ENCODE data around the gene RAD9B.
"Not testable (repeated sequence)": the region's sequence is repeated elsewhere in the genome, so short reads cannot be mapped to it uniquely, and the experiment has no call there.

RAD9B gene

DNA sequence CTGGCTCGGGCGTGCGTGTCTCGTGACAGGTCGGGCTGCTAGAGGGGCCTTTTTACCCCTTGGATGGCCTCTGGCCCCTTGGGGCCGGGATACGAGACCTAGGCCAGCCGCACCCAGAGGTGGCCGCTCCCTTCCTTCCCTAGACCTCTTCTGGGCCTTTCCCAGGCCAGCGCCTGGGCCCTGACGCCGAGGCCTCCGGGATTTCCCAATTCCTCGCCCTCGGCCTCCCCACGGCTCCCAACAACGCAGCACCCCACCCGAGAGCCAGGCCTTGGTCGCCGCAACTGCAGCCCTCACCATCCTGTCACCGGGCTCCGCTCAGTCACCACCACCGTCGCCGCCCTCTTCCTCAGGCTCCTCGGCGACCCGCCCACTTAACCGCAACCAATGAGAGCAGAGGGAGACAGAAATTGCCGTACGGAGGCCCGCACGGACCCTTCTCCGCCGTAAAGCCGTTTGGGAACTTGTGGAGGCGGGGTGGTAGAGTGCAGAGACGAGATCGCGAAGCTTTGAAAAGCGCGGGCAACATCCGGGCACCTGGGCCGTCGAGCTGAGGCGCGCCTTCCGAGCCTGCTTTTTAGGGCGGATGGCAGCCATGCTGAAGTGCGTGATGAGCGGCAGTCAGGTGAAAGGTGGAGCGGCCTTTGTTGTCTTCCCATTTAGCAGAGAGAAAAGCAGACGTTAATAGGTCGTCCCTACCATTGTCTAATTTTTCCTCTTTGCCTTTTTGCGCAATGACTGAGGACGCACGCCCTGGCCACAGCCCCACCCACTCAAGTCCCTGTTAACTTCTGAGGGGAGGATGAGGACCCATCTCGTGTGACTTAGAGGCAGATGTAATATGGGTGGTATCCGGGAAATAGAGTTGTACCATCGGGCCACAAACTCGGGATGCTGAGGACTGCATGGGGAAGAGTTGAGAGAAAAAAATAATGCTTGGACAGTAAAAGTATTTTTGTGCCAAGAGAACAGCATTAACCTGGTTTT, at the start of gene RAD9B, which contains the start of gene VPS29:
RAD9B (plus strand) TSS at position 580 of the 987 bp plus-strand sequence; CDS start at position 587, 7 bp downstream.
VPS29 (minus strand) TSS at position 360 of the 987 bp plus-strand sequence; CDS start at position 300, 60 bp downstream.
- DNase-seq (ENCODE audit: low spot score) = peak; percentile 99

DNA sequence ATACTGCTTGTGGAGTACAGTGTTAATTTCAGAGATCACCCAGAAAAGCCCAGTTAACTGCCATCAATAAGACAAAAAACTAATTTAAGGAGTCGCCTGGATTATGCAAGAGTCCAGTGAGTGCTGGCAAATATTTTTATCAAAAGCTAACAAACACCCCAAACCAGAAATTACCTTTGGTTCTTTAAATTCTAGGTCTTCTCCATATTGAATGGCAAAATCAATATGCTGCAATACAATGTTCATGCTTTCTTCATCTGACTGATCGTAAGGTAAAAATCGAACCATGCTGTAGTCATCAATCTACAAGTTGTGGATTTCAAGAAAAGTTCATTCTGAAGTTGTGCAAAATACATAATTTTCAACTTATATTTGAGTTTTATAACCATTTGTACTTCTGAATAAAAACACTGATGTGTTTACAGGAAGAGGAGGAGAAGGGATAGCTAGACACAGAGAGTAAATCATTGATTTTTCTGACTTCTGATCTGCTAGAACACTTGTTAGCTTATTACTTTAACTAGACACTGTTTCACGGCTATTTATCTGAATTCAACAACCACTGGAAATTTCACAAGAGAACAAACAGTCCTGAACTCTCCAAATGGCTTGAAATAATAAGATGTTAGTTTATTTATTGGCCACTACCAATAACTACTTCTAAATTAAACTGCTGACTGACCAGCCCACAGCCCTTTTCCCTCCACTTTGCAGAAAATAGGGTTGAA, 48.4 kb upstream of the RAD9B start:
- DNase-seq (ENCODE audit: low spot score) = no peak

DNA sequence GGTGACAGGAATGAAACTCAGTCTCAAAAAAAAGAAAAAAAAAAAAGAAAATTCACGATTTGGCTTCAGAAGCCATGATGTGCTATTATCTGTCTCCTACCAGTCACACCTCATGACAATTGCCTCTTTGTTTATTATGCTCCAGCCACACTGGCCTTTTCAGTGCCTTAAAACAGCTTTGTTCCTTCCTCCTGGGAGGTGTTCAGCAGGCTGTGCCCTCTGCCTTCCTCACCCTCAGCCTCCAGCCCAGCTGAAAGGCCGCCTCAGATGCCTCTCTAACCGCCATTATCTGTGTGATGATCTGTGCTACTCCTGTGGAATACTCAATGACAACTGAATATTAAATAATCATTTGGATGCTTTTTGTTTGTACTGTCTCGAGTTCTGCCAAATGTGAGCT, 43.4 kb upstream of the RAD9B start:
- DNase-seq (ENCODE audit: low spot score) = no peak

DNA sequence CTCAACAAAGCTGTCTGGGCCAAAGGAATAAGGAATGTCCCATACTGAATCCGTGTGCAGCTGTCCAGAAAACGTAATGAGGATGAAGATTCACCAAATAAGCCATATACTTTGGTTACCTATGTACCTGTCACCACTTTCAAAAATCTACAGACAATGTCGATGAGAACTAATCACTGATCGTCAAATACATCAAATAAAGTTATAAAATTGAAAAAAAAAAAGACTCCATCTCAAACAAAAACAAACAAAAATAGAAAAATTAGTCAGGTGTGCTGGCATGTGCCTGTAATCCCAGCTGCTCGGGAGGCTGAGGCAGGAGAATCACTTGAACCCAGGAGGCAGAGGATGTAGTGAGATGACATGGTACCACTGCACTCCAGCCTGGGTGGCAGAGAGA, 40.9 kb upstream of the RAD9B start:
- DNase-seq (ENCODE audit: low spot score) = not testable (repeated sequence)

DNA sequence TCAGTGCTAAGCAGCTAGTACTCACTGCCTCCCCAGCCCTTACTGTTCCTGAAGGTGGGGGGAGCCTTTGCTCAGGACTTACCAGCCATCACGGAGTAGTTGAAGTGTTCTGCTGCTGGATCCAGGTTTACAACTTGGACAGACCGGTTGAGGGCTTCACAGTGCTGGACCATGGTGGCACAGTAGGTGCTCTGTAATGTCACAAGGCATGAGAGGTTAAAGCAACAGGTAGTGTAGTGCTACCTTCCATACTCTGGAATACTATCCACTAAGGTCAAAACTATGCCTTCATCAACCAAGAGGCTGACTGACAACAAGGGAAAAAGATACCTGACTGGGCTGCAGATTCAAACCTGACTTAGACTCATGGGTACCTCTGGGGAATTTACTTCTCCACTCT, 37.1 kb upstream of the RAD9B start:
- DNase-seq (ENCODE audit: low spot score) = no peak

DNA sequence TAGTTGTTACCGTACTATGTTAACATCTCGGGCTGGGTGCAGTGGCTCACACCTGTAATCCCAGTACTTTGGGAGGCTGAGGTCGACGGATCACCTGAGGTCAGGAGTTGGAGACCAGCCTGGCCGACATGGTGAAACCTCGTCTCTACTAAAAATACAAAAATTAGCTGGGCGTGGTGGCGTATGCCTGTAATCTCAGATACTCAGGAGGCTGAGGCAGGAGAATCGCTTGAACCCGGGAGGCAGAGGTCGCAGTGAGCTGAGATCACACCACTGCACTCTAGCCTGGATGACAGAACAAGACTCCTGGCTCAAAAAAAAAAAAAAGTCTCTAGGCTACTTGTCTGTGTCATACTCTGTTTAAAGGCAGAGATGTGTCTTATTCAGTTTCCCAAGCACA, 36.4 kb upstream of the RAD9B start:
- not testable (repeated sequence) for DNase-seq (ENCODE audit: low spot score)

DNA sequence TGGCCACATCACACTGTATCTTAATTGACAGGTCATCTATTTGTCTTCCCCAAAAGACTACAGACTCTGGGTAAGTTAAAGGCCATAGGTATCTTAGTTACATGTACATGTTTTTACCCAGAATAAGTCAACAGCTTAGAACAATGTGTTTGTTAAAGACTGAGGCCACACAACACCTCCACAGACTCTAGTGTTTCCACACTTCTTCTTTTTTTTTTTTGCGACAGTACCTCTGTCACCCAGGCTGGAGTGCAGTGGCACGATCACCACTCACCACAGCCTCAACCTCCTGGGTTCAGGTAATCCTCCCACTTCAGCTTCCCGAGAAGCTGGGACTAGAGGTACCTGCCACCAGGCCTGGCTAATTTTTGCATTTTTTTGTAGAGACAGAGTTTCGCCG, 35.3 kb upstream of the RAD9B start:
- DNase-seq (ENCODE audit: low spot score) = no peak

DNA sequence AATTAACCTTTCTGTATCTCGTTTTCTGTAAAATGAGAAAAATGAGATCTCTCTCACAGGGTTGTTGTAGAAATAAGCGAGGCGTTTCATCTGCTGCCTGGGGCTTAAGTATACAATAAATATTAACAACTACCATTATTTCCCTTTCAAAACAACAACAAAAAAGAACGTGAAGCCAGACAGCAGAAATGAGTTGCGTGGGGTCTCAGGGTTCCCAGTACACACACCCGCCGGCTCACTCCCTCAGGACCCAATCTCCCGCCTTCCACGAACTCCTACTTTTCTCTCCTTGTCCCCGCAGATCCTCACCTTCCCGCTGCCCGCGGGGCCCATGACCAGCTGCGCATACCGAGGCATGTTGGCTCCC, 34.3 kb upstream of the RAD9B start:
- DNase-seq (ENCODE audit: low spot score) = no peak

DNA sequence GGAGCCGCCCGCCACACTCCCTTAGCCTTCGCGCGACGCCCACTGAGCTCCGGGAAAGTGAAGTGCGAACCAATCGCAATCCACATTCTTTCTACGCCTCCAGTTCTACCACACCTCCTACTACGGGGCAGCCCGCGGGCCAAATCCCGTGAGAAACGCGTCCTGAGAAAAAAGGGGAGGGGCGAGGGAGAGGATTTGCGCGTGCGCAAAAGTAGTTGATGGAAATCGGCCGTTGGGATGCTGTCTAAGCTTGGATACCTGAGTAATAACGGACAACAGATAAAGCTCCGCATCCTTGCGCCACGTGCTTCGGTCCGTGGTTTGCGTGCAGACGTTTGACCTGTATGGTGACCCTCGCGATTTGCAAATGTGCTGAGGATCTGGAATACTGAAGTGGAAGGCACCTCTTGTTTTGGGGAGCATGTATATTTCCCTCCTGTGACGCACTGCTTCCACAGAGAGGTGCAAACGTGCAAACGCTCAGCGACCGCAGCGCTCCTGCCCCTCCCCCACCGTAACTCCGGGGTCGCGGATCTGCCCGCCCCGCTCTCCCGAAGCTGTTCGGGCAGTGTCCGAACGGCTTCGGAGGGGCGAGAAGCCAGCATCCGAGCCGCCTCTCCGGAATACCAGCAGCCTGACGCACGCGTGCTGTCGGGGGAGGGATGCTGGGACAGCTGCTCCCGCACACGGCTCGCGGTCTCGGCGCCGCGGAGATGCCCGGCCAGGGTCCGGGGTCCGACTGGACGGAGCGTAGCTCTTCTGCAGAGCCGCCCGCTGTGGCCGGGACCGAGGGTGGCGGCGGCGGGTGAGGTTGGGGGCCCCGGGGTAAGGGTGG, 33.7 kb upstream of the RAD9B start, which contains the start of the genes FAM216A and GPN3:
FAM216A (plus strand) TSS at position 632 of the 835 bp plus-strand sequence; CDS start at position 663, 31 bp downstream.
GPN3 (minus strand) TSS at position 44 of the 835 bp plus-strand sequence. CDS start 54 bp downstream, outside the sequence.
- peak; percentile 98 for DNase-seq (ENCODE audit: low spot score)

DNA sequence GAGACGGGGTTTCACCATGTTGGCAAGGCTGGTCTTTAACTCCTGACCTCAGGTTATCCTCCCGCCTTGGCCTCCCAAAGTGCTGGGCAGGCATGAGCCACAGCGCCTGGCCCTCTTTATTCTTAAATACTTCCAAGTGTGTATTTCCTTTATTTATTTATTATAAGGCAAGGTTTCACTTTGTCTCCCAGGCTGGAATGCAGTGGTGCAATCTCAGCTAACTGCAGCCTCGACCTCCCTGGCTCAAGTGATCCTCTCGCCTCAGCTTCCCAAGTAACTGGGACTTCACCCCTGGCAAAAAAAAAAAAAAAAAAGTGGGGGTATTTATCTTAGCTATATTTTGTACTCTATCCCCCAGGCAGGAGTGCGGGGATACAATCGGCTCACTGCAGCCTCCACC, 26.7 kb upstream of the RAD9B start:
- no peak for DNase-seq (ENCODE audit: low spot score)

DNA sequence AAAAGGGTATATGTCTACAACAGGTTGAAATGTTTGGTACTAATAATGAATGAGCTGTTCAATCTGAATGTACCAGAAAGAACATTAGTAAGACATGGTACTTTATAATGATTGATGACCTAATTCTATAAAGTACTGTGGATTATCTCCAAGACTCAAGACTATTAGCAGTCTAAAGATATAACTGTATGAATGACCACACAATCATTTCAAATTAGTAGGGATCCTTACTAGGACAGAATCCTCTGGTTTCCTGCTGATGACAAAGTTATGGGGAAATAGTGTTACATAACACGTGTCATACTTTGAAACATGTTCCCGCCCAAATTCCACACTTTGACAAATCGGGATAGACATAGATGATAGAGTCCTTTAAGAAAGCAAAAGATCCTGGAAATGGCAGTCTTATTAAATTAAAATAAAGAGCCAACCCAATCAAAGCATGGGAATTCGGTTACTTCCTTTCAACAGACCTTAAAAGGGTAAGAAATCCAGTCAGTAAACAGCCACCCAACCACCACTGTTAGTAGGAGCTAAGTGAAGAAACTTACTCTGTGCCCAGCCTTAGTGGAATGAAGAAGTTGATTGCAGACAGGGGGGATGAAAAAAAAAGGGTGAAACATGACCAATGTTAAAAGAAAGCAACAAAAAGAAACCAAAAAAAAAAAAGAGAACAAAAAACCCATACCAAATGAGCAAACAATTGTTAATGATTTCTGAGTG, 3.0 kb upstream of the RAD9B start:
- no peak for DNase-seq (ENCODE audit: low spot score)

DNA sequence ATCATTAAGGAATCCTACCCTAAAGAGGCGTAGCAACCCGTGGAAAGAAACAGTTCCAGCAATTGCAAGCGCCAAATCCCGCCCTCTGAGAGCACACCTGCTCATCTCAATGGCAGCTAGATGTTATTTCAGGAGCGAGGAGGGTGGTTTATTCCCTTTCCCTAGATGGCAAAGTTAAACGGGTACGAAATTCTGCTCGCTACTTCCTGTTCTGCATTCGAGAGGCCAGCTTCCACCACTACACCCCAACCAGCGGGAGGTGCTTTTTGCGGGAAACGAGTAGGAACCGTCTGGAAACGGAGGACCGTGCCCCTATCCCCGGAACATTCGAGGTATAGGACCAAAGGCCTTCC, 756 bp upstream of the RAD9B start:
- no peak for DNase-seq (ENCODE audit: low spot score)

DNA sequence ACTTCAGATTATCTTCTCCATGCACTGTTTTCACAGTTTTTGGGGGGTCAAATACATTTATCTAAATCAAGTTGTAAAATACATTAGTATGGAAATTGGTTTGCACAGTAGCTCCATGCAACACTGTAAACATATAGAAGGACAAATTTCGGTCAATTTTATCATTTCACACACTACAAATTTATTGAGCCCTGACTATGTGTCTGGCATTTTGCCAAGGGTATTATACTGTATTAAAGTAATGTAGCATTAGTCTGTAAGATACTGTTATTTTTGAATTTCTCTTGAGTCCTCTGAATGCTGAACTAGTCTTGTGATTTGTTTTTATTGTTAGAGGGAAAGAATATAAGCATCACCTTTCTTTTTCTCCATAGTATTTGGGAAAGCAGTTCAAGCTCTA, 1.3 kb downstream of the RAD9B start:
- DNase-seq (ENCODE audit: low spot score) = no peak

DNA sequence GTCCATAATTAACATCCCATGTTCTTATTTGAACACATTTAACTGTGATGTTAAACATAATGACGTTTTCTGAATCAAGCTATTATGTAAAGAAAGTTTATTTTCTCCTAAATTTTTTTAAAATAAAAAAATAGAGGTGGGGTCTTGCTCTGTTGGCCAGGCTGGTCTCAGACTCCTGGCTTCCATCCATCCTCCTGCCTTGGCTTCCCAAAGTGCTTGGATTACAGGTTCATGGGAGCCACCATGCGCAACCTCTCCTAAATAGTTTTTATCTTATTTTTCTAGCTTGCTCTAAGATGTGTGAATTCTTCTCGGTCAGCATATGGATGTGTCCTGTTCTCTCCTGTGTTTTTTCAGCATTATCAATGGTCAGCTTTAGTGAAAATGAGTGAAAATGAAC, 3.2 kb downstream of the RAD9B start:
- no peak for DNase-seq (ENCODE audit: low spot score)

DNA sequence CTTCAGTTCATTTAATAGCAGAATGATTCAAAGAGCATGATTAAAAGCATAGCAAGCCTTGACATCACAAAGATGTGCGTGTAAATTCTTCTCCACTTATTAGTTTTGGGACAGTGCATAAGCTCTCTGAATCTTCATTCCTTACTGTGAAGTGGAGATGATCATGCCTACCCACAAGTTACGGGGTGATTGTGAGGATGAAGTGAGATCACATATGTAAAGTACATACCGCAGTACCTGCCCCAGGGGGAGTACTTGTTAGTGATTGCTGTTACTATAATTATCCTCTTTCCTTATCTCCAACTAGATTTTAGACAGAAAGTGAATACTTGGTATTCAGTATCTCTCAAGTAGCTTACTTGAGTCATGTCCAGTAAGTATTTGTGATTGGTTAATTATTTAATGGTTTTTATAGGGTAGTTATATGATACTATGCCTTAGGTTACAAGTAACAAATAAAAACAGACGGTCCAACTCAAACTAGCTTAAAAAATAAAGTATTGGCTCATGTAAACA, 6.0 kb downstream of the RAD9B start:
- no peak for DNase-seq (ENCODE audit: low spot score)

DNA sequence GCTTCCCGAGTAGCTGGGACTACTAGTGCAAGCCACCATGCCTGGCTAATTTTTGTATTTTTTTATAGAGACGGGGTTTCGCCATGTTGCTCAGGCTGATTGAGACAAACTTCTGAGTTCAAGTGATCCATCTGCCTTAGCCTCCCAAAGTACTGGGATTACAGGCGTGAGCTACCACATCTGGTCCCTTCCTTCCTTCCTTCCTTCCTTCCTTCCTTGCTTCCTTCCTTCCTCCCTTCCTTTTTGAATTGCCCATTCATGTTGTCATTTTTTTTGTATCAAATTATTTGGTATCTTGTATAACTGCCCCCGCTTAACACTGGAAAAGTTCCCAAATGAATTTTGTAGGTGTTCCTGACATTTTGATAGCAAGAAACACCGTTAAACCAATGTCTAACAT, 11.7 kb downstream of the RAD9B start:
- DNase-seq (ENCODE audit: low spot score) = no peak

DNA sequence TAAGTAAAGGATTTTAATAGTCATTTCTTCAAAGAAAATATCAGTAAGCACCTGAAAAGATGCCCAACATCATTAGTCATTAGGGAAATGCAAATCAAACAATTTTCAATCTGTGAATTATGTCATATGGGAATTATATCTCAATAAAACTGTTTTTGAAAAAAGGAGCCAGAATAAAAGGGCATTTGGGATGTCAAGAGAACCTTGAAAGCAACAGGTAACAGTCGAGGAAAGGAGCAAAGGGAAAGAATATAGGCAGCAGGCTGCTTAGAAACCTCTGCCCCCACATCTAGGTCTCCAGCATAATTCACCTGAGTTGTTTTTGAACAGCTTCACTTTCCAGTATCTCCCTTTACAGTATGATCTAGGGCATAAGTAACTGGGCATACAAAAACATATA, 12.2 kb downstream of the RAD9B start:
- no peak for DNase-seq (ENCODE audit: low spot score)

DNA sequence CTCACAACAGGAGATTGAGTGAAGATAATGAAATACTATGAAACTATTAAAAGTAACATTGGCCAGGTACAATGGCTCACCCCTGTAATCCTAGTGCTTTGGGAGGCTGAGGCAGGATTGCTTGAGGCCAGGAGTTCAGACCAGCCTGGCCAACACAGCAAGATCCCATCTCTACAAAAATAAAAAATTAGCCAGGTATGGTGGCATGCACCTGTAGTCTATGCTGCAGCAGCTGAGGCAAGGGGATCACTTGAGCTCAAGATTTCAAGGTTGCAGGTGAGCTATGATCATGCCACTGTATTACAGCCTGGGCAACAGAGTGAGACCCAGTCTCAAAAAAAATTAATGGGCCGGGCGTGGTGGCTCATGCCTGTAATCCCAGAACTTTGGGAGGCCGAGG, 14.9 kb downstream of the RAD9B start:
- DNase-seq (ENCODE audit: low spot score) = no peak

DNA sequence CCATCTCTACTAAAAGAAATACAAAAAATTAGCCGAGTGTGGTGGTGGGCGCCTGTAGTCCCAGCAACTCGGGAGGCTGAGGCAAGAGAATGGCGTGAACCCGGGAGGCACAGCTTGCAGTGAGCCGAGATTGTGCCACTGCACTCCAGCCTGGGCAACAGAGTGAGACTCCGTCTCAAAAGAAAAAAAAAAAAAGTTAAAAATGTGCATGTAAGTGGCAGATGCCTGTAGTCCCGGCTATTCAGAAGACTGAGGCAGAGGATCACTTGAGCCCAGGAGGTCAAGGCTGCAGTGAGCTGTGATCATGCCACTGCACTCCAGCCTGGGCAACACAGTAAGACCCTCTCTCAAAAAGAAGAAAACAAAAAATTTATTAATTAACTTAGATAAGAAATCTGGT, 15.9 kb downstream of the RAD9B start:
- DNase-seq (ENCODE audit: low spot score) = not testable (repeated sequence)

DNA sequence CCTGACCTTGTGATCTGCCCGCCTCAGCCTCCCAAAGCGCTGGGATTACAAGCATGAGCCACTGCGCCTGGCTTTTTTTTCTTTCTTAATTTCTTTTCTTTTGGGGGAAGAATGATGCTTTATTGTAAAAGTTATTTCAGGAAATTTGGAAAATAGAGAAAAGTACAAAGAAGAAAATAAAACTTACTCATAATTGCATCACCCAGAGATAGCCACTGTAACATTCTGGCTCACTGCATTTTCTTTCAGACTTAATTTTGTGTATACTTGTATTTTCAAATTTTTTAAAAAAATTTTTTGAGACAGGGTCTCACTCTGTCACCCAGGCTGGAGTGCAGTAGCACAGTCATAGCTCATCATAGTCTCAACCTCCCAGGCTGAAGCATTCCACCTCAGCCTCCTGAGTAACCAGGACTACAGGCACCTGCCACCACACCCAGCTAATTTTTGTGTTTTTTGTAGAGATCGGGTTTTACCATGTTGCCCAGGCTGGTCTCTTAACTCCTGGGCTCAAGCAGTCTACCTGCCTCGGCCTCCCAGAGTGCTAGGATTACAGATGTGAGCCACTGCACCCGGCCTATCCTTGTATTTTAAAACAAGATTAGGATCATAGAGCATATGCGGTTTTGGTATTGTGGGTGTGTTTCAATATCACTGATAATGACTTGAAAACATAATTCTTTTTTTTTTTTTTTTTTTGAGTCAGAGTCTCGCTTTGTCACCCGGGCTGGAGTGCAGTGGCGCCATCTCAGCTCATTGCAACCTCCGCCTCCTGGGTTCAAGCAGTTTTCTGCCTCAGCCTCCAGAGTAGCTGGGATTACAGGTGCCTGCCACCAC, 19.0 kb downstream of the RAD9B start:
- DNase-seq (ENCODE audit: low spot score) = peak; percentile 14

All from CD4-positive, alpha-beta T cell treated with Interleukin-15 for 4 hours (primary cell).